ENCODE measurements around the gene SHC4.
A peak's percentile ranks its signal among the peaks of the same experiment; 100 is the strongest.

The SHC4 gene

GRCh38 chr15:48833526-48834239 is 130.0 kb downstream of the SHC4 start:
- DNase-seq, result no peak

GRCh38 chr15:48832648-48833047 is 131.1 kb downstream of the SHC4 start:
- no peak for DNase-seq

- DNase-seq, result no peak
These were observed 134.8 kb downstream of the SHC4 start for GRCh38 chr15:48828906-48829305.

- DNase-seq, result no peak
These were observed 135.2 kb downstream of the SHC4 start for GRCh38 chr15:48828471-48828870.

- DNase-seq, result no peak
These were observed 138.6 kb downstream of the SHC4 start for GRCh38 chr15:48825075-48825474.

- no peak for DNase-seq
These were observed 140.0 kb downstream of the SHC4 start for GRCh38 chr15:48823706-48824105.

GRCh38 chr15:48823237-48823636 is 140.5 kb downstream of the SHC4 start:
- DNase-seq, result no peak

- DNase-seq, result no peak
These were observed 149.4 kb downstream of the SHC4 start for GRCh38 chr15:48814286-48814685.

- no peak for DNase-seq
These were observed 152.3 kb downstream of the SHC4 start for GRCh38 chr15:48811325-48811958.

GRCh38 chr15:48810414-48811324 is 153.1 kb downstream of the SHC4 start, which contains the start of gene CEP152:
Gene CEP152, minus strand, starts transcription at chr15:48811069. Its CDS starts 5,420 bp downstream, at chr15:48805649.
- DNase-seq, result peak; percentile 97

GRCh38 chr15:48806151-48806550 is 157.6 kb downstream of the SHC4 start:
- no peak for DNase-seq

- DNase-seq, result no peak
These were observed 158.1 kb downstream of the SHC4 start for GRCh38 chr15:48805591-48805990.

GRCh38 chr15:48803877-48804276 is 159.8 kb downstream of the SHC4 start:
- DNase-seq, result no peak

- no peak for DNase-seq
These were observed 160.9 kb downstream of the SHC4 start for GRCh38 chr15:48802867-48803266.

- DNase-seq, result no peak
These were observed 161.5 kb downstream of the SHC4 start for GRCh38 chr15:48802257-48802656.

- no peak for DNase-seq
These were observed 162.8 kb downstream of the SHC4 start for GRCh38 chr15:48800811-48801455.

- DNase-seq, result no peak
These were observed 163.5 kb downstream of the SHC4 start for GRCh38 chr15:48800245-48800644.

GRCh38 chr15:48798319-48798718 is 165.4 kb downstream of the SHC4 start:
- peak; percentile 32 for DNase-seq

- DNase-seq, result no peak
These were observed 166.8 kb downstream of the SHC4 start for GRCh38 chr15:48796930-48797329.

GRCh38 chr15:48796521-48796920 is 167.2 kb downstream of the SHC4 start:
- no peak for DNase-seq

GRCh38 chr15:48795901-48796300 is 167.8 kb downstream of the SHC4 start:
- DNase-seq, result no peak

GRCh38 chr15:48794697-48795134 is 169.0 kb downstream of the SHC4 start:
- DNase-seq, result no peak

GRCh38 chr15:48792408-48792807 is 171.3 kb downstream of the SHC4 start:
- DNase-seq, result no peak

Measured in DMS153 (cell line).